Activated CD8-positive, alpha-beta memory T cell treated with anti-CD3 and anti-CD28 coated beads, Interleukin-2, amount 10 ng/mL, durations not matched to agents 7 days and 5 days (primary cell): ENCODE data around the gene DACT3. TPM values are rescaled to one million over a fixed set of nuclear protein-coding genes. Genes with fewer than 3 reads are reported as not detected.

Experiments used
- ATAC-seq: fragments of 150-1000 bp; cut with Tn5 transposase; one replicate; pipeline ENCODE4 v1.10.0; 2021; ENCODE audit warnings: moderate library complexity
- CTCF ChIA-PET: fragments of 350-600 bp; sonication (Branson Sonifier 250); formaldehyde crosslinking; loops from one replicate; lab custom pipeline; 2021; ENCODE audit warnings: antibody characterized with exemption; lab: Charles Lee
- DNase-seq: peaks from one replicate; pipeline ENCODE4 v3.0.0-alpha.2; 2020
- H3K27ac Mint-ChIP-seq: one replicate; pipeline ENCODE4 v1.8.0; 2021; ENCODE audit warnings: mild to moderate bottlenecking, mixed read lengths
- H3K27me3 Mint-ChIP-seq: one replicate; pipeline ENCODE4 v1.8.0; 2021; ENCODE audit warnings: mixed read lengths
- H3K36me3 Mint-ChIP-seq: one replicate; pipeline ENCODE4 v1.8.0; 2021; ENCODE audit warnings: mild to moderate bottlenecking, mixed read lengths
- H3K4me1 Mint-ChIP-seq: one replicate; pipeline ENCODE4 v1.8.0; 2021; ENCODE audit warnings: mixed read lengths
- H3K4me3 Mint-ChIP-seq: one replicate; pipeline ENCODE4 v1.8.0; 2021; ENCODE audit warnings: mild to moderate bottlenecking, moderate library complexity, mixed read lengths
- H3K9me3 Mint-ChIP-seq: one replicate; pipeline ENCODE4 v1.8.0; 2022; ENCODE audit warnings: low read depth, mixed read lengths
- total RNA-seq, 2 experiments: library from RNA; stranded (reverse); gene quantifications; one replicate each; pipeline ENCODE4 v1.2.3, GENCODE V29; 2021

Gene DACT3
- total RNA-seq, 2 experiments from 2014 or later = 0.12 to 1.2 TPM

DNA sequence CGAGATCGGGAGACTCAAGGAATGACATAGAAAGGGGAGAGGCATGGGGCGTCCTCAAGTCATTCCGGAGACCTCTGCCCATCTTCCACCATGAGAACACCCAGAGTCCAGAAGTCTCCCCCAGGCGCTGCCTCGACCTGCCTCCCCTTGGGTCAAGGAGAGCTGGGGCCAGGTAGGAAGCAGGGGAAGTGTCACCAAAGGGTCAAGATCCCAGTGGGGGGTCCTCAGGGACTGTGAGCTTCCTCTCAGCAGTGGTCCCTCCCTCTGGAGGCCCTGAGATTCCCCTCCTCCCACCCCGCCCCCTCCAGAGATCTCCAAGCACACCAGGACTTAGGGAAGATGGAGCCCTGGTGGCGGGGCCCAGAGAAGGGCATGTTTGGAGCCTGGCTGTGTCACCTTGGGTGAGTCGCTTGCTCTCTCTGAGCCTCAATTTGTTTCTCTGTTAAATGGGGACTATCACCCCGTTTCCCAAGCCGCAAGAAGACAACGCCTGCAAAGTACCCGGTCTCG is 919 bp downstream of the DACT3 start:
- Mint-ChIP-seq H3K27me3 (peaks cover 39% of the 10 kb centered on the region), H3K4me1 (peaks cover 17% of the 10 kb centered on the region), H3K4me3 (peak overlapping the region; percentile 18), H3K9me3 (no peaks in the 10 kb centered on the region), H3K27ac (no peak overlapping the region), H3K36me3 (no peaks in the 10 kb centered on the region)
- DNase-seq (no peak), ATAC-seq (no peak)
- CTCF ChIA-PET = interaction anchor here (2.4 to 6.8 kb wide), 5 partner anchors 28 to 94 kb away, joined by 12 to 169 read pairs (median 24); partner anchors contain the start of gene CALM3

DNA sequence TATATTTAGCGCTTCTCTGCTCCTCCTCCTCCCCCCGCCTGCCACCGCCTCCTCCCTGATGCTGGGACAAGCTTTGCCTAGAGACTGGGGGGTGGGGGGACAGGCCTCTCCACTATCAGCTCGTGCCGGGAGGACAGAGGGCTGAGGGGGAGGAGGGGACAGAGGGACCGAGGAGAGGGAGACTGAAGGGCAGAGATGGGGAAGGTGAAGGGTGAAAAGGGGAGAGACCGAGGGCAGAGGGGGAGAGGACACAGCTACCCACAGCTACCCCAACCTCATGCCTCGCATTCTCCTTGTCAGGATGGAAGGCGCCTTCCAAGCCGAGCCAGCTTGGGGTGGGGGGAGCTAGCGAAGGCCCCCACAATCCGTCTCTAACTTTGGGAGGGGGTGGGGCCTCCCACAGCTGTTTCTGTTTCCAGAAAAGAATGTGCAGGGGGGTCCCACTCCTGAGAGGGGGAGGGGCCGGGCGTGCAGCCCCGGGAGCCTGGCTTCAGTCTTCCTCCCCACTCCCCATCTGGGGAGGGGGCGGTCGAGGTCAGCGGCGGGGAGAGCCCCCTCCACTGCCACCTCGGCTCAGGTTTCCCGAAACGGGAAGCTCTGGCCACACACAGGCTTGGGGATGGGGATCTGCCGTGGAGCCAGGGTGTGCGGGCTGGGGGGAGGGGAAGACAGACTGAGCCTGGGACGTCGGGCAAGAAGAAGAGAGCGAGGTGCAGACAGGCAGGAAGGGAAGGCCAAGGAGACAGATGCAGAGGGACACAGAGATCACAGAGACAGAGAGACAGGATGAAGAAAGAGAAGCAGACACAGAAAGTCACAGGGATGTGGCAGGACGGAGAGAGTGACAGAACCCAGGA is 1.6 kb downstream of the DACT3 start:
- no peaks in the 10 kb centered on the region for H3K9me3 Mint-ChIP-seq
- peaks cover 43% of the 10 kb centered on the region for H3K27me3 Mint-ChIP-seq
- H3K27ac Mint-ChIP-seq = no peak overlapping the region
- DNase-seq (no peak), ATAC-seq (no peak)
- no peaks in the 10 kb centered on the region for H3K36me3 Mint-ChIP-seq
- H3K4me3 Mint-ChIP-seq = peak overlapping the region; percentile 18
- CTCF ChIA-PET = interaction anchor here (1.2 to 6.8 kb wide), 3 partner anchors 37 to 94 kb away, joined by 4 to 169 read pairs (median 15); no protein-coding TSS in a partner anchor
- H3K4me1 Mint-ChIP-seq = peaks cover 19% of the 10 kb centered on the region

DNA sequence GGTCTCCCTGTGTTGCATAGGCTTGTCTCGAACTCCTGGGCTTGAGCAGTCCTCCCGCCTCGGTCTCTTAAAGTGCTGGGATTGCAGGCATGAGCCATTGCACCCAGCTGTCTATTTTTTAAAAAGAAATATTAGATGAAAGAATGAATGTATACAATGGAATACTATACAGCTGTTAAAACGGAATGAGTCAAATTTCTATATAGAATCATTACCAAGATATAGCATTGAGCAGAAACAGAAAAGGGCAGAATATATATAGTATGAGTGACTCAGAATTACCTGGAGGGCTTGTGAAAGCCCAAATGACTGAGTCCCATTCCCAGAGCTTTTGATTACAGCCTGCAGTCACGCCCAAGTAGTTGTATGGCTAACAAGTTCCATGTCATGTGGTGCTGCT is 4.4 kb downstream of the DACT3 start:
- peaks cover 48% of the 10 kb centered on the region for H3K27me3 Mint-ChIP-seq
- H3K9me3 Mint-ChIP-seq = no peaks in the 10 kb centered on the region
- DNase-seq = no peak
- CTCF ChIA-PET = interaction anchor here (0.5 to 1.8 kb wide), 3 partner anchors 9 to 728 kb away, joined by 4 to 5 read pairs (median 5); no protein-coding TSS in a partner anchor
- no peak overlapping the region for H3K27ac Mint-ChIP-seq
- no peak for ATAC-seq
- no peaks in the 10 kb centered on the region for H3K36me3 Mint-ChIP-seq
- no peak overlapping the region for H3K4me3 Mint-ChIP-seq
- H3K4me1 Mint-ChIP-seq = peaks cover 12% of the 10 kb centered on the region

DNA sequence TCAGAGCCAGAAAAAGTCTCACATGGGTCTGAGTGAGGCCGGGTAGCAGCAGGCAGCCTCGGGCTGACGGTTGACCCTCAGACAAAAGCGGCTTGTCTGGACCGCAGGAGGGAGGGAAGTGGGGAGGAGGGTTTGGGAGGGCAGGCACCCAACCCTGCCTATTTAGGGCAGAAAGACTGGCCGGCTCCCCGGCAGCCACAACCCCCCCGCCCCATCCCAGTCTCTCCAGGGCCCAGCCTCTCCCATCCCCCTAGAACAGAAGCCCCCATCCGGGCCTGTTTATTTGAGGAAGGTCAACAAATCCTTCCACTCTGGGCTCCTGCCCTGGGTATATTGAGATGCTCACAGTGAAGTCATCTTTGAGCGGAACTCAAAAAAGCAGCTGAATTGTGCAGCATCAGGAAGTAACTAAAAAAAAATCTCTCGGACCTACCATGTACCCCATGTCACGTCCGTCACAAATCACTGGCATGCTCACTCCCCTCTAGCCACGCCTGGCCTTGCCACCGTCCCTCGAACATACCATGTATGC is 6.3 kb downstream of the DACT3 start:
- no peak overlapping the region for H3K4me3 Mint-ChIP-seq
- CTCF ChIA-PET = interaction anchor here (1.2 to 1.5 kb wide), 2 partner anchors 15 to 73 kb away, joined by 3 to 4 read pairs; no protein-coding TSS in a partner anchor
- no peak overlapping the region for H3K27ac Mint-ChIP-seq
- ATAC-seq (no peak), DNase-seq (no peak)
- H3K9me3 Mint-ChIP-seq = no peaks in the 10 kb centered on the region
- peaks cover 5% of the 10 kb centered on the region for H3K4me1 Mint-ChIP-seq
- peaks cover 4% of the 10 kb centered on the region for H3K36me3 Mint-ChIP-seq
- H3K27me3 Mint-ChIP-seq = peaks cover 56% of the 10 kb centered on the region

DNA sequence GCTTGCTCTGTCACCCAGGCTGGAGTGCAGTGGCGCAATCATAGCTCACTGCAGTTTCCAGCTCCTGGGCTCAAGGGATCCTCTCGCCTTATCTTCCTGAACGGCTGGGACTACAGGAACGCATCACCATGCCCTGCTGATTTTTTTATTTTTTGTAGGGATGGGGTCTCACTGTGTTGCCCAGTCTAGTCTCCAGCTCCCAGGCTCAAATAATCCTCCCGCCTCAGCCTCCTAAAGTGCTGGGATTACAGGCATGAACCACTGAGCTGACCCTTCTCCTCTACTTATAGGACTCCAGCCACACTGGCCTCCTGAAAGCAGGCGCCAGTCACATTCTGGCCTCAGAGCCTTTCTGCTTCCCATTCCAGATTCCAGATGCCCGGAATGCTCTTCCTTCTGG is 10.5 kb downstream of the DACT3 start:
- CTCF ChIA-PET = no interaction called here
- H3K4me3 Mint-ChIP-seq = no peak overlapping the region
- DNase-seq = no peak
- peaks cover 60% of the 10 kb centered on the region for H3K27me3 Mint-ChIP-seq
- no peak for ATAC-seq
- no peaks in the 10 kb centered on the region for H3K9me3 Mint-ChIP-seq
- peaks cover 8% of the 10 kb centered on the region for H3K4me1 Mint-ChIP-seq
- H3K36me3 Mint-ChIP-seq = peaks cover 10% of the 10 kb centered on the region
- no peak overlapping the region for H3K27ac Mint-ChIP-seq

DNA sequence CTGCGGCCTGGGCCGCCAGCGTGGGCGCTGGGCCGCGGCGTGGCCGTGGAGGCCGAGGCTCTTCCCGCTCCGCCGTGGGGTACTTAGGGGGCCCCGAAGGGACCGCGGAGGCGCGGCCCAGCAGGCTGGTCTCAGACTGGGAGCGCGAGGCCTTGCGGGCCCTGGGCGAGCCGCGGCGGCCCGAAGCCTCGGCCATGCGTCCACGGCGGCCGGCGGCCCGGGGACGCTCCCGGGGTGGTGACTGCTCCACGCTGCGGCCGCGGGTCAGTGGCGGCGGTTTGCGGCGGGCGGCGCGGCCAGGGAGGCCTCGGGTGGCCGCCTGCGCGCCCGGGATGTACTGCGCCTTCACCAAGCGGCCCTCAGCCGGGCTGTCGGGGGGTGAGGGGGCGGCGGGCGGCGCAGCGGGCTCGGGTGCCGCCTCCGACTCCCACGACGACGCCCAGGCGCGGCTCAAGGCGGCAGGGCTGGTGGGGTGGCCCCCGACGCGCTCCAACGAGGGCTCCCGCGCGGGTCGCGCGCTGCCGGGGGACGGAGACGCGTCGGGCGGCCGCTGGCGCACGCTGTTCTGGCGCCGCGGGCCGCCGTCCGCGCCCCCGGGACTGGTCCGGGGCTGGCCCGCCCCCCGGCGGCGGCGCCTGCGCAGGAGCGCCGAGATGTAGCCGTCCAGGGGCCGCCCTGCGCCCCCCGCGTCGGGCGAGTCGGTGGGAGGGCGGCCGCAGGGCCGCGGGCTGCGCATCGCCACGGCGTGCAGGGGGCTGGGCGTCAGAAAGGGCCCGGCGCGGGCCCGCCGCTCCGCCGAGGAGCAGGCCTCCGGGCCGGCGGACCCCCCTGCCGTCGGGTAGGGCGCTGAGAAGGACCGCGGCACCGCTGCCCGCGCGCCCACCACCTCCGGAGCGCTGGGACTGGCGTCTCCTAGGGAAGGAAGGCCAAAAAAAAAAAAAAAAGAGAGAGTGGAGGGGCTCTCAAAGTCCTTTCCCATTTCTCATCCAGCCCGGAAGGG is 11.7 kb downstream of the DACT3 start:
- CTCF ChIA-PET = no interaction called here
- H3K27ac Mint-ChIP-seq = no peak overlapping the region
- DNase-seq (no peak), ATAC-seq (no peak)
- H3K4me3 Mint-ChIP-seq = no peak overlapping the region
- H3K27me3 Mint-ChIP-seq = peaks cover 59% of the 10 kb centered on the region
- H3K36me3 Mint-ChIP-seq = peaks cover 10% of the 10 kb centered on the region
- peaks cover 6% of the 10 kb centered on the region for H3K4me1 Mint-ChIP-seq
- H3K9me3 Mint-ChIP-seq = no peaks in the 10 kb centered on the region

DNA sequence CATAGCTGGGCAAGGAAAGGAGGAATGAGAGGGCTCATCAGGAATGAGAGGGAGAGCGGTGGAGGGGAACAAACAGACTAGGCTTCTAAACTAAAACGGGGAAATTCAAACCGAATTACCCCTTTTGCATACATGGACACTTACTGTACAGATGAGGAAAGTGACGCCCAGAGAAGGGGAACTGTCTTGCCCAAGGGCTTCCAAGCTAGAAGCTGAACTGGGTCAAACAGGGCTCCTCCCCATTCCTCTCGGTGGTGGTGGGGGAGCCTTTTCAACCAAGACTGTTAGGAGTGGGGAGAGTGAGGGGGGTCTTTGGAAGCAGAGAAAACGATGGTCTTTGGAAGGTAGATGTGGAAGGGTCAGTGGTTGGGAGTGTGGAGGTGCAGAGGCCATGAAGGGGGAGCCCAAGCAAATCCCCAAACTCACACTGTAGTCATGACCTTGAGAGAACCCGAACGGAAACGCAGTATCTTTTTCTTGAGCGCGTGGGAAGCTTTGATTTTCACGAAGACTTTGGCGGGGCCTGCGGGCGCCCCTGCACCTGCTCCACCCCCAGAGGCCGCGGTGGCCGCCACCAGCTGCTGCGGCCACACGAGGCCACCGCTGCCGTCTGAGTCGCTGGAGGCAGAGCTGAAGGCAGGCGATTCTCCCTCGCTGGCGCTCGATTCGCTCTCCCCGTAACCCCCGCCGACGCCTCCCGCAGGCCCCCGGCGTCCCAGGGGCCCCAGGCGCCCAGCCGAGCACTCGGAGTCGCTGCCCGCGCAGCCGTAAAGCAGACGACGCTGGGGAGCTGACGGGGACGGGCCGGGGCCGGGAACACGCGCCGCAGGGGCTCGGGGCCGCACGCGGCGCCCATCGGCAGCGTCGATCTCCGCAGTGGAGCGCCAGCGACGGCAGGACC is 12.7 kb downstream of the DACT3 start:
- no peak overlapping the region for H3K4me3 Mint-ChIP-seq
- DNase-seq (no peak), ATAC-seq (no peak)

DNA sequence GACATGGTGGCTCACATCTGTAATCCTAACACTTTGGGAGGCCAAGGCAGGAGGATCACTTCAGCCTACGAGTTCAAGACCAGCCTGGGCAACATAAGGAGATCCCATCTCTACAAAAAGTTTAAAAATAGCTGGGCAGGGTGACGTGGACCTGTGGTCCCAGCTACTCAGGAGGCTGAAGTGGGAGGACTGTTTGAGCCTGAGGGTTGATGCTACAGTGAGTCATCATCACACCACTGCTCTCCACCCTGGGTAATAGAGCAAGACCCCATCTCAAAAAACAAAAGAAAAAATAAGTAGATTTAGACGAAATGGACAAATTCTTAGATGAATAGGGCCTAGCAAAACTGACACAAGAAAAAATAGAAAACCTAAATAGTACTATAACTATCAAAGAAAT is 14.6 kb downstream of the DACT3 start:
- peaks cover 10% of the 10 kb centered on the region for H3K36me3 Mint-ChIP-seq
- no peak for ATAC-seq

More for the DNA sequence above, 12.7 kb downstream of the DACT3 start:
- Mint-ChIP-seq H3K27me3 (peaks cover 58% of the 10 kb centered on the region), H3K27ac (peak overlapping the region; percentile 35), H3K36me3 (peaks cover 10% of the 10 kb centered on the region), H3K9me3 (no peaks in the 10 kb centered on the region), H3K4me1 (peaks cover 6% of the 10 kb centered on the region)
- CTCF ChIA-PET = interaction anchor here (1.0 to 1.5 kb wide), 2 partner anchors 8 to 118 kb away, joined by 3 to 4 read pairs; no protein-coding TSS in a partner anchor

DNA sequence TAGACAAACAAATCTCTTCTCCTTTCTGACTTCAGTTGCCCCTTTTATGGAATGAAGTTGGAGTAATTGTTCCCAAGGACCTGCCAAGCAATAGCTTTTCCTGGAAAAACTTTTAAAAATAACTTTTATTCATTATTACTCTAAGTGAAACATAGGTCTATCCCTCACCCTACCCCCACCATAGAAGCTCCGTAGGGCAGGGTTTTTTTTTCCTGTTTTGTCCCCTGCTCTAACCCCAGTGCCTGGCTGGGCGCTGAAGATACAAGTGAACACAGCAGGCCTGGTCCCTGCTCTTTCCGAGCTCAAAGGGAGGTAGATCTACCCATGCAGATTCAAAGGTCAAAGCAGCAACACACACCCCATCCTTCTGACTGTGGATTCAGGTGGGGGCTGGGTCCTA is 16.3 kb downstream of the DACT3 start:
- Mint-ChIP-seq H3K9me3 (no peaks in the 10 kb centered on the region), H3K4me1 (peaks cover 8% of the 10 kb centered on the region), H3K4me3 (no peak overlapping the region), H3K36me3 (peaks cover 6% of the 10 kb centered on the region), H3K27ac (no peak overlapping the region), H3K27me3 (peaks cover 60% of the 10 kb centered on the region)
- no peak for ATAC-seq
- no peak for DNase-seq
- CTCF ChIA-PET = interaction anchor here (1.4 to 2.2 kb wide), 3 partner anchors 17 to 110 kb away, joined by 3 to 12 read pairs (median 4); partner anchors contain the start of gene DACT3

More for the DNA sequence above, 14.6 kb downstream of the DACT3 start:
- DNase-seq = no peak
- H3K4me1 Mint-ChIP-seq = peaks cover 6% of the 10 kb centered on the region
- H3K27me3 Mint-ChIP-seq = peaks cover 60% of the 10 kb centered on the region
- H3K9me3 Mint-ChIP-seq = no peaks in the 10 kb centered on the region
- H3K27ac Mint-ChIP-seq = no peak overlapping the region
- CTCF ChIA-PET = no interaction called here
- no peak overlapping the region for H3K4me3 Mint-ChIP-seq

DNA sequence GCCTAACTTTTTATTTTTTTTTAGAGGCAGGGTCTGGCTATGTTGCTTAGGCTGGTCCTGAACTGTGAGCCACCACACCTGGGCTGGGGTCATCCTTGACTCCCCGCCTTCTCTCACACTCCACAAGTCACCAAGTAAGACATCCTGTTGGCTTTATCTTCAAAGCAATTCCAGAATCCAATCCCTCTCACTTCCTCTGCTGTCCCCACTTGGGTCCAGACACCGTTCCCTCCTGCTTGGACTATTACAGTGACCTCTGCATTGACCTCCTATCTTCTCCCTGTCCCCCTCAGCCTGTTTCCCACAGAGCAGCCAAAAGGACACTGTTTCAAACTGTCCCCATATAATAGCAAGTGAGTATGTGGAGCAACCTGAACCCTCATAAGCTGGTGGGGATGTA is 20.3 kb downstream of the DACT3 start:
- H3K4me3 Mint-ChIP-seq = no peak overlapping the region
- DNase-seq = no peak
- no peak overlapping the region for H3K27ac Mint-ChIP-seq
- H3K36me3 Mint-ChIP-seq = no peaks in the 10 kb centered on the region
- no peak for ATAC-seq
- peaks cover 8% of the 10 kb centered on the region for H3K4me1 Mint-ChIP-seq
- H3K9me3 Mint-ChIP-seq = no peaks in the 10 kb centered on the region
- CTCF ChIA-PET = interaction anchor here (1.1 kb wide), 1 partner anchor 14 kb away, joined by 4 read pairs; no protein-coding TSS in a partner anchor
- peaks cover 39% of the 10 kb centered on the region for H3K27me3 Mint-ChIP-seq

DNA sequence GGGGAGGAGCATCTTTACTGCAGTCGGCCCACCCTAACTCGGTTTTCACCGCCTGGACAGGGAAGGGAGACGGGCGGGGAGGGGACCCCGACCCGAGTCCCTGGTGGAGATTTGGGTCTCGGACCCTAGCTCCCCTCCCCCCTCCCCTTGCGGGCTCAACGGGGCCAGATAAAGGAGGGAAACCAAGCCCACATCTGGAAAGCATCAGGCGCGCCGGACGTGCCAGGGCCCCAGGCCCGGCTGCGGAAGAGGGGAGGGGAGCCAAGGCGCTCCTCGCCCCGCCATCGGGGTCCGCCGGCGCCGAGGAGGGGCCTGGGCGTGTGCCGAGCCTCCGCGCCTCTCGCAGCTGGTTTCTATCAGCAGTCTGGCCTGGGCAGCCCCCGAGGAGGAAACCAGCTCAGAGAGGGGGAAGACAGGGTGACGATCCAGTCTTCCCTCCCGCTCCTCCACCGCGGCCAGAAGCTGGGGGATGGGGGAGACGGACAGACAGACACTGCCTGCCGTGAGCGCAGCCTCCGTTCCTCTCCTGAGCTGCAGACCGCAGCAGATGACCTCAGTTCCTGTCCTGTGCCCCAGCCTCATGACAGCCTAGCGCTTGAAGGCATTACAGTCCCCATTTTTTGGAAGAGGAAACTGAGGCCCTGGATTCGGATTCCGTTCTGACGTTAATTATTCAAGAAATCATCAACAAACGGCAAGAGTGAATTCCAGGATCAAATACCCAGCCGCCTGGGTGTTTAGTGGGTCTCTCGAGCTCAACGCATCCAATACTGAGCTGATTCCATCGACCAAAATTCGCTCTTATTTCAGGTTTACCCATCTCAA is 21.4 kb downstream of the DACT3 start:
- CTCF ChIA-PET = interaction anchor here (1.0 to 1.1 kb wide), 2 partner anchors 15 to 153 kb away, joined by 3 to 4 read pairs; no protein-coding TSS in a partner anchor
- Mint-ChIP-seq H3K27me3 (peaks cover 37% of the 10 kb centered on the region), H3K36me3 (no peaks in the 10 kb centered on the region), H3K4me1 (peaks cover 13% of the 10 kb centered on the region), H3K9me3 (no peaks in the 10 kb centered on the region), H3K27ac (no peak overlapping the region), H3K4me3 (peak overlapping the region; percentile 35)
- peak; percentile 76 for DNase-seq
- ATAC-seq = no peak
